Lower leg skin (tissue), 4 donors: ENCODE results near the gene NELL1. TPM values are rescaled to one million over a fixed set of nuclear protein-coding genes. Genes with fewer than 3 reads are reported as not detected.

Source experiments
- DNase-seq, 2 donors: peaks; one replicate each; pipeline ENCODE4 v3.0.0-alpha.2; 2019; ENCODE audit warnings: low spot score in 2 of 2
- H3K4me3 ChIP-seq: fragments of 200-600 bp; sonication (generic); 2 replicates; pipeline ENCODE4 v1.5.1; 2017; ENCODE audit warnings: mild to moderate bottlenecking, low read depth; ENCODE audit not compliant: poor library complexity, severe bottlenecking
- POLR2A ChIP-seq, 2 donors: fragments of 450-650 bp; IDR thresholded peaks; one replicate each; pipeline ENCODE4 v1.6.1; 2016 to 2017; ENCODE audit warnings: antibody characterized with exemption in 2 of 2, mild to moderate bottlenecking in 1 of 2, moderate library complexity in 1 of 2
- WGBS, 2 donors: methylation state at CpG; one replicate each; pipeline ENCODE4 v1.1.5; 2018; 5-methylcytosine and 5-hydroxymethylcytosine counted together
- intact Hi-C: fragments of 100-400 bp; cut with DNase I; formaldehyde crosslinking; loops from one replicate; pipeline ENCODE4 v1.15.0; 2023; ENCODE audit warnings: low total_unique reads
- total RNA-seq, 4 donors: library from RNA; depleted of rRNA; stranded (reverse); fragments of >200 nt; gene quantifications; one replicate each; pipeline ENCODE4 v1.1.0, GENCODE V29; 2016
- TF ChIP-seq, protein P1 (sequence below), 3 donors: fragments of 450-650 bp; IDR thresholded peaks; one replicate each; pipeline ENCODE4 v1.5.1; 2016; ENCODE audit warnings: antibody characterized with exemption in 3 of 3, mild to moderate bottlenecking in 3 of 3, moderate library complexity in 2 of 3

NELL1 gene
- total RNA-seq, 4 donors from 2014 or later, result 0.12 to 0.29 (median 0.14) TPM

DNA sequence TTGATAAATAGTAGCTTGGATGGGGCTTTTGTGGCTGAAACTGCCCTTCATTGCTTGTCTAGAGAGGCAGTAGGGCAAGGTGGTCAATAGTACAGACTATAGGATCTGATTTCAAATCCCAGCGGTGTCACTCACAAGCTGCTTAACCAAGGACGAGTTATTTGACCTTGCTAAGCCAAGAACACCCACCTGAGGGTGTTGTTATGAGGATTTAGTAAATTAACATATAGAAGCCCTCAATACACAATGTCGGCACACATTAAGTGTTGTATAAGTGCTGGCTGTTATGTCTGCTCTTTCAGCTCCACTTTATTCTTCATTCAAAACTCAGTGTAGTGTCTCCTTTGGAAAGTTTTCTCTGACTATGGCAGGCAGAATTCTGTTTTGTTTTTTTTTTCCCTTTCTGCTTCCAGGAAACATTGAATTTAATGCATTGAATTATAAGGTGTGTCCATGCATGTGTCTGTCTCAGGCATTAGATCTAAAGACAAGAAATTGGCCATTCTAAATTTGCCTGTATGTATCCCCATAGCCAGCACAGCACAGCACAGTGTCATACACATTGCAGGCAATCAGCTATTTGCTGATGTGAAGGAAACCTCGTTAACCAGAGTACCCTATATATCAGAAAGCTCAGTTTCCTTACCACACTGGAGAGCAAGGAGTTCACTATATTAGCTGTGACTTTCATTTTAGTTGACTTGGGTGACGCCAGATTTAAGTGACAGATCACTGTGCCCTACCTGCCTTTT, 212.1 kb downstream of the NELL1 start:
- H3K4me3 ChIP-seq, result no peak overlapping the region
- TF ChIP-seq, protein P1, sequence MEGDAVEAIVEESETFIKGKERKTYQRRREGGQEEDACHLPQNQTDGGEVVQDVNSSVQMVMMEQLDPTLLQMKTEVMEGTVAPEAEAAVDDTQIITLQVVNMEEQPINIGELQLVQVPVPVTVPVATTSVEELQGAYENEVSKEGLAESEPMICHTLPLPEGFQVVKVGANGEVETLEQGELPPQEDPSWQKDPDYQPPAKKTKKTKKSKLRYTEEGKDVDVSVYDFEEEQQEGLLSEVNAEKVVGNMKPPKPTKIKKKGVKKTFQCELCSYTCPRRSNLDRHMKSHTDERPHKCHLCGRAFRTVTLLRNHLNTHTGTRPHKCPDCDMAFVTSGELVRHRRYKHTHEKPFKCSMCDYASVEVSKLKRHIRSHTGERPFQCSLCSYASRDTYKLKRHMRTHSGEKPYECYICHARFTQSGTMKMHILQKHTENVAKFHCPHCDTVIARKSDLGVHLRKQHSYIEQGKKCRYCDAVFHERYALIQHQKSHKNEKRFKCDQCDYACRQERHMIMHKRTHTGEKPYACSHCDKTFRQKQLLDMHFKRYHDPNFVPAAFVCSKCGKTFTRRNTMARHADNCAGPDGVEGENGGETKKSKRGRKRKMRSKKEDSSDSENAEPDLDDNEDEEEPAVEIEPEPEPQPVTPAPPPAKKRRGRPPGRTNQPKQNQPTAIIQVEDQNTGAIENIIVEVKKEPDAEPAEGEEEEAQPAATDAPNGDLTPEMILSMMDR (IDR thresholded peaks at IDR 0.05), result no peak
- TF ChIP-seq POLR2A (IDR thresholded peaks at IDR 0.05), result no peak
- intact Hi-C loops, result no loop called here
- 43 to 51% methylated on average over 5 of the region's 5 CpGs for WGBS, 2 donors
- DNase-seq, result no peak

DNA sequence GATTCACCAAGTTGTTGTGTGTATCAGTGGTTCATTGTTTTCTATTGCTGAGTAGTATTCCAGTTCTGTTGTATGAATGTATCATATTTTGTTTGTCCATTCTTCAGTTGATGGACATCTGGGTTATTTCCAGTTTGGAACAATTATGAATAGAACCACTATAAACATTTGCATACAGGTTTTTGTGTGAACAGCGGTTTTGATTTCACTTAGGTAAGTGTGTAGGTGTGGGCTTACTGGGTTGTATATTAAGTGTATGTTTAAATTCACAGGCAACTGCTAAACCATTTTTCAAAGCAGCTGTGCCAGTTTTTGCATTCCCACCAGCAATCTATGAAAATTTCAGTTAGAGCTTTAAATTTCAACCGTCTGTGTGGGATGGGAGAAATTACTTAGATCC, 217.8 kb downstream of the NELL1 start:
- no peak for DNase-seq
- WGBS, 2 donors, result 72 to 79% methylated on average over 2 of the region's 2 CpGs
- TF ChIP-seq POLR2A (IDR thresholded peaks at IDR 0.05), result no peak
- intact Hi-C loops, result no loop called here
- no peak overlapping the region for H3K4me3 ChIP-seq

DNA sequence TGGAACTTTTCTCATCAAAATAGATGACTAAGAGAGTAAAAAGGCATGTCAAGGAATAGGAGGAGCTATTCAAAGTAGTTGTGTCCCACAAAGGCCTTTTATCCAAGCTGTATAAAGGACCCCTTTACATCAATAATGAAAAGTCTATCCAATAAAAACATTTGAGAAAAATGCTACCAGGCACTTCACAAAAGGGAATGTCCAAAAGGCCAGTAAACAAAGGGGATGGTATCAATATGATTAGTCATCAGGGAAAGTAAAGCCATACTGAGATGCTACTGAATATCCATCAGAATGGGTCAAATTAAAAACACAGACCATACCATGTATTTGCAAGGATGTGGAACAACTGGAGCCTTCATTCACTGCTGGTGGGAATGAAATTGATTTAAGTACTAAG, 224.9 kb downstream of the NELL1 start:
- TF ChIP-seq, protein P1 (IDR thresholded peaks at IDR 0.05), result no peak
- no peak for TF ChIP-seq POLR2A (IDR thresholded peaks at IDR 0.05)
- intact Hi-C loops, result no loop called here
- no peak for DNase-seq
- no peak overlapping the region for H3K4me3 ChIP-seq

DNA sequence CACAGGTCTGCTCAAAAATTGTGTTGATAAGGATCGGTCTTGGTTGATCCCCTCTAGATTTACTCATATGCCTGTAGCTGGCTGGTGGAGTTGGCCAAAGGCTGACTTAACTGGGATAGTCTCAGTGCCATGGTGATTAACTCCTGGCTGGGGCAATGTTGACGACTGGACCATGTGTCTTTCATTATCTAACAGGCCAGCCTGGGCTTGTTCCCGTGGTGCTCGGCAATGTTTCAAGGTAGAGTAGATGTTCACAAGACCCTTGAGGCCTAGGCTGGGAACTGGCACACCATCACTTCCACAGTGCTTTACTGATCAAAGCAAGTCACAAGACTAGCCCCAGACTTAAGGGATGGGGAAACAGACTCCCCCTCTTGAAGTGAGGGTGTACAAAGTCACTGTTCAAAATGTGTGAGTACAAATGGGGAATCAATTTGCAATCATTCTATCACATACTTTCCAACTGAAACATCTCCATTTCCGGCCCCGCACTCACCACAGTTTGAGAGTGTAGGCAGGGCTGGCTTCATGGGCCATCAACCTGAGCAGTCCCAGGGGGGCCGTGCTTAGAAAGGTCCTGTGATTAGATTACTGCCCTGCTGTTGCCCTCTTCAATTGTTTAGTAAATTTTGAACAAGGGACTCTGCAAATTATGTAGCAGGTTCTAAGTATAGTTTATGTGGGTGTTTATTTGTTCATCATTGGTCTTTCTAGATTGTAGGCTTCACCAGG, 240.8 kb downstream of the NELL1 start:
- 62 to 71% methylated on average over 7 of the region's 7 CpGs for WGBS, 2 donors
- intact Hi-C loops, result no loop called here
- no peak for TF ChIP-seq POLR2A (IDR thresholded peaks at IDR 0.05)
- TF ChIP-seq, protein P1 (IDR thresholded peaks at IDR 0.05), result no peak
- peak; percentile 30 to 84 for DNase-seq
- H3K4me3 ChIP-seq, result no peak overlapping the region

DNA sequence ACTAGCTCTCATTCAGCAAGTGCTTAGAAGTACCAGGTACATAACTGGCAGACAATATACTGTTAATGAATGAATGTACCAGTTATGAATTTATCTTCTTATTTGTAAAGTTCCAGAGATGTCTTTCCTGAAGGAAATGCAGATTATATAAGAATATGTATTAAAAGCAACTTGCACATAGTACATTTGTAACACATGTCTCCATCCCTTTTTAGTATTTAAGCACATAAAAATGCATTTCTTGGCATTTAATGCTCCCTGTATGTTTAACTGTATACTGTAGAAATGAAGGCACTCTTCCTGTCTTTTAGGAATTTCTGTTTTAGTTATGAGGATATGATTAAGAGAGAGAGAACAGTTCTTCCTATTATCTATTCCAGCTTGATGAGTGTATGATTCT, 241.3 kb downstream of the NELL1 start:
- intact Hi-C loops, result no loop called here
- no peak for DNase-seq
- no peak overlapping the region for H3K4me3 ChIP-seq
- TF ChIP-seq POLR2A (IDR thresholded peaks at IDR 0.05), result no peak
- TF ChIP-seq, protein P1 (IDR thresholded peaks at IDR 0.05), result no peak

DNA sequence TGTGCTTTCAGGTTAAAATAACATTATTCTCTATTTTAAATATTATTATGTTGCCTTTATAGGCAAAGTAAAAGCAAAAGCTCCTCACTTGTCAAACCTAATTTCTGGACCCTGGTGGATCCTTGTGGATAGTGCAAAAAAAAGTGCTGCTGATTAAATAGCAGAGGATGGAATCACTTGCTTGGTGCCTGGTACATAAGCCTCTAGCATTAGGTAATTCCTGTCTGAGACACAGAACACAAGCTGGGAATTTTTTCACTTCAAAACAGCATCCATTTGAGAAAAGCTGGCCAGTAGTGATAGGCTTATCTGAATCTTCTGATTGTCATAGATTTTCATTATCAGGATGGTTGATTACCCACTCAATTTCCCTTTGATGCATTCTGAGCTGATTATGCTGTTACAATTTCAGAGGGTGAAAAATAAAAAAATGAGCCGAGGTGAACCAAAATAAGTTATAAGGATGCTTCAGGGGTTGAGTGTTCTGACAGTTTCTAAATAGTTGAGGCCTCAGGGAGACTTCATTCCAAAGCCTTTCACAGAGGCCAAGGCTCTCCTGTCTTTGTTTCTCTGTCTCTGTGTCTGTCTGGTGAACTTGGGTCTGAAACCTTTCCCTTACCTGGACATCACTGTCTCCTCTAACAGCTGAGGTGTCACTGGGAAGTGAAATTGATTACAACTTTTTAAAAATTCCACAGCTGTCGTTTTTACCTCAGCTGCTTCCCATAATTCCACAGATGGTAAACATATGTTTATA, 242.9 kb downstream of the NELL1 start:
- H3K4me3 ChIP-seq, result no peak overlapping the region
- DNase-seq, result no peak
- intact Hi-C loops, result no loop called here
- TF ChIP-seq, protein P1 (IDR thresholded peaks at IDR 0.05), result no peak
- no peak for TF ChIP-seq POLR2A (IDR thresholded peaks at IDR 0.05)
- 18 to 27% methylated on average over 2 of the region's 2 CpGs for WGBS, 2 donors
